Measurements from ENCODE around the gene SPEF2. TPM values are rescaled to one million over a fixed set of nuclear protein-coding genes. Genes with fewer than 3 reads are reported as not detected.

The SPEF2 gene
- polyA plus RNA-seq, 2 donors = 0.69 to 1.4 TPM

DNA sequence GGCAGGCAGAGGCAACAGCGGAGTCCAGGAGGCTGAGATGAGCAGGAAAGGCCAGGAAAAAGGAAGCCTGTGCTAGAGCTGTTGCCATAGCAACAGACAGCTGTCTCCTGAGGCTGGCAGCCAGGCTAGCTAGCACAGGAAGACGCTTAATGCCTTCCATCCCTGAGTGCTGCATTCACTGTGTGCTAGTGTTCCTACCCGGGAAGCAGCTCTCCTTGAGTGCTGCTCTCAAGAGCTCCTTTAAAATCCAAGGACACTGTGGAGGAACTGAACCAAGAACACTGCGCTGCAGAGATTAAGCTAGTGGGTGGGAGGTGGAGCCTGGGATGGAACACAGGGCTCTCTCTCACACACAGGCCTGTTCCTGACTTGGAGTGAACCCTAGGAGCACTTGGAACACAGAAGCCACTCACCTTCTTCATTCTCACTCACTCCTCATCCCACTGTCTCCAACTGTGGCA lies 185.6 kb downstream of the SPEF2 start:
- WGBS, 2 donors = 46 to 47% methylated on average over 4 of the region's 4 CpGs
- H3K27ac ChIP-seq (ENCODE audit: low read depth in 2 of 2, low read length in 1 of 2) = no peak overlapping the region
- peaks cover 0 to 5% of the 10 kb centered on the region in 2 donors for H3K4me1 ChIP-seq (ENCODE audit: control insufficient read depth in 2 of 2, insufficient read depth in 2 of 2, low read length in 1 of 2)
- H3K36me3 ChIP-seq (ENCODE audit: control insufficient read depth in 2 of 2, insufficient read depth in 2 of 2, low read length in 1 of 2) = no peaks in the 10 kb centered on the region
- H3K9me3 ChIP-seq (ENCODE audit: control insufficient read depth in 2 of 2, insufficient read depth in 1 of 2, low read depth in 1 of 2, low read length in 1 of 2) = peaks cover 0 to under 1% of the 10 kb centered on the region in 2 donors
- H3K4me3 ChIP-seq (ENCODE audit: low read depth in 1 of 2, low read length in 2 of 2) = no peak overlapping the region
- no peaks in the 10 kb centered on the region for H3K27me3 ChIP-seq (ENCODE audit: control insufficient read depth in 1 of 2, insufficient read depth in 2 of 2, low read length in 2 of 2)

DNA sequence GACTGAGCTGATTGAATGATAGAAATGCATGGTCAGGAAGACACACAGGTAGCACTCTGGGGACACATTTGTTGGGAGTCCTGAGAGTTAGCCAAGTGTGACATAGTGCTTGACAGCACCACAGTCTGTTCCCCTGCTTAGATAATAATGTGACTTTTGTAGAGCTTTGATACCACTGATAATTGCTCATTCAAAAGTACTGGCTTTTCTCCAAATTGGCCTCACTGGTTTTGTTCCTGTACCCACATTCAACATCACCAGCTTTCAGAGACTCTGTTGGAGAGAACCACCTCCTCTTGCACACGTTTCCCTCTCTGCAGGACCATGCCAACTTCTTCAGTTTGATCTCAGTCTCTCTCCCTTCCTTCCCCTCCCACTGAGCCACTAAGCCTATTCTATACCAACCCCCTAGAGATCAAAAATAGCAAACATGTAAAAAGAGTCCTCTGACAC lies 186.6 kb downstream of the SPEF2 start:
- Histone ChIP-seq H3K27me3 (ENCODE audit: control insufficient read depth in 1 of 2, insufficient read depth in 2 of 2, low read length in 2 of 2) (no peaks in the 10 kb centered on the region), H3K9me3 (ENCODE audit: control insufficient read depth in 2 of 2, insufficient read depth in 1 of 2, low read depth in 1 of 2, low read length in 1 of 2) (no peaks in the 10 kb centered on the region), H3K36me3 (ENCODE audit: control insufficient read depth in 2 of 2, insufficient read depth in 2 of 2, low read length in 1 of 2) (no peaks in the 10 kb centered on the region), H3K4me1 (ENCODE audit: control insufficient read depth in 2 of 2, insufficient read depth in 2 of 2, low read length in 1 of 2) (peaks cover 0 to 5% of the 10 kb centered on the region in 2 donors), H3K4me3 (ENCODE audit: low read depth in 1 of 2, low read length in 2 of 2) (no peak overlapping the region), H3K27ac (ENCODE audit: low read depth in 2 of 2, low read length in 1 of 2) (no peak overlapping the region)
- 28 to 35% methylated on average over 1 of the region's 1 CpG for WGBS, 2 donors

DNA sequence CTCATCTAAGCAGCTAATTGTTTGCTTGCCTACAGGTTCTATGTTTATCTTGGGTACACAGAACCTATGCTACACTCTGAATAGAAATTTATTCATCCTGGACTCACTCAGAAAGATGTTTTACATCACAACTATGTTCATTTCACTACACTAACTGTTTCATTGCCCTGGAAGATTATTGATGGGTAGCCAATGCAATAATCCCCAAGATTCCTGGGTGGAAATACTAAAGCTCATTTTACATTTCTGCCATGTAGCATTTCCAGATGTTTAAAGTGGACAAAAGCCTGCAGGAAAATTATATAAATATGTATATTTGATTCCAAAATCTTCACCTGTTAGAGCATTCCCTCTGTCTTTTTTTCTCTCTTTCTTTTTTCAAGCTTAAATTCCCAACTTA lies 187.2 kb downstream of the SPEF2 start:
- Histone ChIP-seq H3K27ac (ENCODE audit: low read depth in 2 of 2, low read length in 1 of 2) (no peak overlapping the region), H3K27me3 (ENCODE audit: control insufficient read depth in 1 of 2, insufficient read depth in 2 of 2, low read length in 2 of 2) (no peaks in the 10 kb centered on the region), H3K36me3 (ENCODE audit: control insufficient read depth in 2 of 2, insufficient read depth in 2 of 2, low read length in 1 of 2) (no peaks in the 10 kb centered on the region), H3K4me3 (ENCODE audit: low read depth in 1 of 2, low read length in 2 of 2) (no peak overlapping the region), H3K4me1 (ENCODE audit: control insufficient read depth in 2 of 2, insufficient read depth in 2 of 2, low read length in 1 of 2) (peaks cover 0 to 5% of the 10 kb centered on the region in 2 donors), H3K9me3 (ENCODE audit: control insufficient read depth in 2 of 2, insufficient read depth in 1 of 2, low read depth in 1 of 2, low read length in 1 of 2) (no peaks in the 10 kb centered on the region)

DNA sequence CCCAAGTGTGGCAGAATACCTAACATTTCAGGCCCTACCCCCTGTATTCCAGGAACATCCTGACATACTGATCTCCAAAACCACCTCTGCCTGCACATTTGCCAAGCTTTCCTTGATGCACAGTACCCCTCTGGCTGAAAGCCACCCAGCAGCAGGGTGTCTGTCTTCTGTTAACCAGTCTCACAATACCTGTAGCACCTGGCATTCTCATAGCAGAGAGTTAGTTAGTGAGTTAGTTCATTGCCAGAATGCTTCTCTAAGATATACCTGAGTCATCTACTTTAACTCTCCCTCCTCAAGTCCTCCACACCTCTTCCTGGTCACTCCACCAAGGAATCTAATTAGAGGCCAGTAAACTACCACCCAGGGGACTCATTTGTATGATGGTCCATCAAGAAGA lies 192.9 kb downstream of the SPEF2 start:
- H3K4me3 ChIP-seq (ENCODE audit: low read depth in 1 of 2, low read length in 2 of 2) = no peak overlapping the region
- H3K9me3 ChIP-seq (ENCODE audit: control insufficient read depth in 2 of 2, insufficient read depth in 1 of 2, low read depth in 1 of 2, low read length in 1 of 2) = no peaks in the 10 kb centered on the region
- no peak overlapping the region for H3K27ac ChIP-seq (ENCODE audit: low read depth in 2 of 2, low read length in 1 of 2)
- no peaks in the 10 kb centered on the region for H3K4me1 ChIP-seq (ENCODE audit: control insufficient read depth in 2 of 2, insufficient read depth in 2 of 2, low read length in 1 of 2)
- no peaks in the 10 kb centered on the region for H3K36me3 ChIP-seq (ENCODE audit: control insufficient read depth in 2 of 2, insufficient read depth in 2 of 2, low read length in 1 of 2)
- H3K27me3 ChIP-seq (ENCODE audit: control insufficient read depth in 1 of 2, insufficient read depth in 2 of 2, low read length in 2 of 2) = no peaks in the 10 kb centered on the region

DNA sequence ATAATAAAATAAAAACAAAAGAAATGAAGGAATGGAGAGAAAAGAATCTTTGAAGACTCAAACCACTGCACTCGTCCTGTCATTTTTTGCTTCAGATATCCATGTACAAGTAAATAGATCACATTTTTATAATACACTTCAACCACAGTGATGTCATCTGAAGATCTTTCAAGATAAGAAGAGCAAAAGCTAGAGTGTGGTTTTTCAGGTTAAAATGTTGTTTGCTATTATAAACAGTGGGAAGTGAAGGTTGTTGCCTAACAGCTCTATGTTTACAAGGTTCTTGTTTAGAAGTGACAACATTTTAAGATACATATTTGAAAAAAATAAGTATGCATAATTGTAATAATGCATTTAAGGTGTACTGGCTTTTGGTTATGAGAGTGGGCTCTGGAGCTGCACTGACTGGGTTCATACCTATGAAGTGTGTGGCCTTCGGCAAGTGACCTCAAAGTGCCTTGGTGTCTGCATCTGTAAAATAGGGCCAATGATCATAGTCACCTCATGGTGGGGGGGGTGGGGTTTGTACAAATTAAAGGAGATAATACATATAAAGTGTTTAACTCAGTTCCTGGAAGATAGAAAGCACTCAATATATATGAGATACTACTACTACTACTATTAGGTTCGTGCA lies 193.6 kb downstream of the SPEF2 start:
- Histone ChIP-seq H3K27me3 (ENCODE audit: control insufficient read depth in 1 of 2, insufficient read depth in 2 of 2, low read length in 2 of 2) (no peaks in the 10 kb centered on the region), H3K4me1 (ENCODE audit: control insufficient read depth in 2 of 2, insufficient read depth in 2 of 2, low read length in 1 of 2) (no peaks in the 10 kb centered on the region), H3K36me3 (ENCODE audit: control insufficient read depth in 2 of 2, insufficient read depth in 2 of 2, low read length in 1 of 2) (no peaks in the 10 kb centered on the region), H3K4me3 (ENCODE audit: low read depth in 1 of 2, low read length in 2 of 2) (no peak overlapping the region), H3K27ac (ENCODE audit: low read depth in 2 of 2, low read length in 1 of 2) (no peak overlapping the region), H3K9me3 (ENCODE audit: control insufficient read depth in 2 of 2, insufficient read depth in 1 of 2, low read depth in 1 of 2, low read length in 1 of 2) (no peaks in the 10 kb centered on the region)
- WGBS, 2 donors = 58 to 71% methylated on average over 3 of the region's 3 CpGs

DNA sequence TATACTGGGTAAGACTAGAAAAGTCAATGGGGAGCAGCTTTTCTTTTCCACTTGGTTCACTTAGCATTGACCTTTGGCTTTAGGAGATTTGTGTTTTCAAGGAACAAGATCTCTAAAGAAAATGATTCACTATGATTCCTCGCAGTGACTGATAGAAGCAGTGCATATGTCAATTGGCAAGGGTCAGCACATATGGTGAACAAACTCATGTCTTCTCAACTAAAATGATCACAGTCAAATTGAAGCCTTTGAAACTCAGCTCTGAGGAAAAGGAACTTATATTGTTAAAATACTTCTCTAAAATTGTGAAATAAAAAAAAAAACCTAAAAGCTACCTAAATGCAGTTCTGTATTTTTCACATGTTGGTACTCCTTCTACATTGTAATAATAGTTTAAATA lies 195.9 kb downstream of the SPEF2 start:
- Histone ChIP-seq H3K9me3 (ENCODE audit: control insufficient read depth in 2 of 2, insufficient read depth in 1 of 2, low read depth in 1 of 2, low read length in 1 of 2) (no peaks in the 10 kb centered on the region), H3K4me1 (ENCODE audit: control insufficient read depth in 2 of 2, insufficient read depth in 2 of 2, low read length in 1 of 2) (no peaks in the 10 kb centered on the region), H3K36me3 (ENCODE audit: control insufficient read depth in 2 of 2, insufficient read depth in 2 of 2, low read length in 1 of 2) (no peaks in the 10 kb centered on the region), H3K27ac (ENCODE audit: low read depth in 2 of 2, low read length in 1 of 2) (no peak overlapping the region), H3K27me3 (ENCODE audit: control insufficient read depth in 1 of 2, insufficient read depth in 2 of 2, low read length in 2 of 2) (no peaks in the 10 kb centered on the region), H3K4me3 (ENCODE audit: low read depth in 1 of 2, low read length in 2 of 2) (no peak overlapping the region)
- 61 to 69% methylated on average over 1 of the region's 1 CpG for WGBS, 2 donors

DNA sequence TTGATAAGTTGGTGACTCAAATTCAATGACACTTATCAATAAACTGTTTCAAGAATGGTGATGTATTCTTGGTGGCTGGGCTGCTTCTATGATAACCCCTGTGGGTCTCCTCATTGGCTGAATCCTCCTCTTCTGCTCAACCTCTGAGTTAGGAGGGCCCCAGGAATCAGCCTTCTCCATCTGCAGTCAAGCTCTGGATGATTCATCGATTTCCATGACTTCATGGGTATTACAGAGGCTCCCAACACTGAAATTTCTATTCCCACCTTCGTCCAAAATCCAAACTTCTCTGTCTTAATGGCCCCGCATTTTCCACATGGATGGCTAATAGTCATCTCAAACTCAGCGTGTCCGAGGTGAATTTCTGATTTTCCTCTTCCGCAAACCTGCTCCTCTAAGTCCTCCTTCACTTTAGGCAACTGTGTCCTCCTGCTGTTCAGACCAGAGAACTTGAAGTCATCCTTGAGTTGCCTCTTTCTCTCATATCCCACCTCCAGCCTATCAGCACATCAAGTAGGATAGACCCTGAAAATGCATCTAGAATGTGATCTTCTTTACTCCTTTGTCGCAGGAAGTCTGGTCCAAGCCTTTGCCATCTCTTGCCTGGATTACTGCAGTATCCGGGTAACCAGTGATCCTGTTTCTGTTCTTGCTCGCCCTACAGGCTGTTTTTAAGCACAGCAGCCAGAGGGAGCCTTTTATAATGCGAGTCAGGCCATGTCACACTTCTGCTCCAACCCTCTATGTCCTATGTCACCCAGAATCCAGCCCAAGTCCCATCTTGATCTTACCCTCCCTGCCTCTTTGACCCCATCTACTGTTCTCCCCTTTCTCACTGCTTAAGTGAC lies 197.7 kb downstream of the SPEF2 start:
- 78 to 81% methylated on average over 10 of the region's 10 CpGs for WGBS, 2 donors
- Histone ChIP-seq H3K27ac (ENCODE audit: low read depth in 2 of 2, low read length in 1 of 2) (no peak overlapping the region), H3K27me3 (ENCODE audit: control insufficient read depth in 1 of 2, insufficient read depth in 2 of 2, low read length in 2 of 2) (no peaks in the 10 kb centered on the region), H3K9me3 (ENCODE audit: control insufficient read depth in 2 of 2, insufficient read depth in 1 of 2, low read depth in 1 of 2, low read length in 1 of 2) (no peaks in the 10 kb centered on the region), H3K4me3 (ENCODE audit: low read depth in 1 of 2, low read length in 2 of 2) (no peak overlapping the region), H3K4me1 (ENCODE audit: control insufficient read depth in 2 of 2, insufficient read depth in 2 of 2, low read length in 1 of 2) (no peaks in the 10 kb centered on the region), H3K36me3 (ENCODE audit: control insufficient read depth in 2 of 2, insufficient read depth in 2 of 2, low read length in 1 of 2) (no peaks in the 10 kb centered on the region)

DNA sequence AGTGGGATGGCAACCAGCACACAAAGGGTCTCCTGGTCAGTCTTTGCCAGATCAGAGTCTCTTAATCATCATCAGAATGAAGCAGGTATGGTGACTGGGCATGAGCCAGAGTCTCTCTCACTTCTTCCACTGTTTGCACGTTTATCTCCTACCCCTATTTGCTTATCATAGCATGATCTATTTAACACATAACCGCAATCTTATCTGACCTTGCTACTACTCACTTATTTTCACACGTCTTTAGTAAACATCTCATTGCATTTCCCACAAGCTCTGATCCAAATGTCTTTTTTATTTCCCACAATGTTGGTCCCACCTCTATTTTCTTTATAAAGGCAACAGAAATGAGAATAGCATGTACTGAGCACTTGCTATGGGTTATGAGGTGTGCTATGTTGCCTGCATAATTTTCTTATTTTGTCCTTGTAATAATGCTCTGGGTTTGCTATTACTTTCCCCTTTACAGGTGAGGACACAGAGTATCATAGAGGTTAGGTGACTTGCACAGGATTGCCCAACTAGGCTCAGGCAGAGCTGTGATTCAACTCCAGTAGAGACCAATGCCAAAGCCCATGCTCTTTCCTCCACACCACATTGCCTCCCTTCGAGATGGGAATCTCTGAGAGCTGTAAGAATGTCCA lies 199.3 kb downstream of the SPEF2 start:
- Histone ChIP-seq H3K9me3 (ENCODE audit: control insufficient read depth in 2 of 2, insufficient read depth in 1 of 2, low read depth in 1 of 2, low read length in 1 of 2) (no peaks in the 10 kb centered on the region), H3K4me3 (ENCODE audit: low read depth in 1 of 2, low read length in 2 of 2) (no peak overlapping the region), H3K27me3 (ENCODE audit: control insufficient read depth in 1 of 2, insufficient read depth in 2 of 2, low read length in 2 of 2) (no peaks in the 10 kb centered on the region), H3K4me1 (ENCODE audit: control insufficient read depth in 2 of 2, insufficient read depth in 2 of 2, low read length in 1 of 2) (no peaks in the 10 kb centered on the region), H3K36me3 (ENCODE audit: control insufficient read depth in 2 of 2, insufficient read depth in 2 of 2, low read length in 1 of 2) (no peaks in the 10 kb centered on the region), H3K27ac (ENCODE audit: low read depth in 2 of 2, low read length in 1 of 2) (peak overlapping the region in 1 of 2 donors; percentile 25)
- 42 to 47% methylated on average over 4 of the region's 4 CpGs for WGBS, 2 donors

DNA sequence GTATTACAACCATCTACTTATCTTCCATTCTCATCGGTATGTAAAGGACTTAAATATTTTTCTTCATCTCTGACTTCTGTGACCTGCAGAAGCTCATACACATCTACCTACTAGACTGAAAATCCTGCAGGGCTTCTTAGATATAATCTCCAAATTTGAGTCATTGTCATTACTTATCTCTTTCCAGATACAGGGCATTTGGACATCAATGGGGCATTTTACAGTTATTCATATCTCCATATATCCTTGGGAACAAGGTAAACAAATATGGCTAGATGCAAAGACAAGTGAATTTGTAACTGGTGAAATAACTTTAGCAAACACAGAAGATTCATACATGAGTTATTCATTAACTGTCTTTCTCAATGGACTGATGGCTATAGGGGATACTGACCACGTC lies 201.4 kb downstream of the SPEF2 start:
- no peaks in the 10 kb centered on the region for H3K4me1 ChIP-seq (ENCODE audit: control insufficient read depth in 2 of 2, insufficient read depth in 2 of 2, low read length in 1 of 2)
- H3K4me3 ChIP-seq (ENCODE audit: low read depth in 1 of 2, low read length in 2 of 2) = no peak overlapping the region
- no peaks in the 10 kb centered on the region for H3K36me3 ChIP-seq (ENCODE audit: control insufficient read depth in 2 of 2, insufficient read depth in 2 of 2, low read length in 1 of 2)
- no peaks in the 10 kb centered on the region for H3K27me3 ChIP-seq (ENCODE audit: control insufficient read depth in 1 of 2, insufficient read depth in 2 of 2, low read length in 2 of 2)
- H3K9me3 ChIP-seq (ENCODE audit: control insufficient read depth in 2 of 2, insufficient read depth in 1 of 2, low read depth in 1 of 2, low read length in 1 of 2) = no peaks in the 10 kb centered on the region
- 78 to 80% methylated on average over 2 of the region's 2 CpGs for WGBS, 2 donors
- no peak overlapping the region for H3K27ac ChIP-seq (ENCODE audit: low read depth in 2 of 2, low read length in 1 of 2)
